Measurements from ENCODE around the gene GRIA4.

- TF ChIP-seq, protein P1, sequence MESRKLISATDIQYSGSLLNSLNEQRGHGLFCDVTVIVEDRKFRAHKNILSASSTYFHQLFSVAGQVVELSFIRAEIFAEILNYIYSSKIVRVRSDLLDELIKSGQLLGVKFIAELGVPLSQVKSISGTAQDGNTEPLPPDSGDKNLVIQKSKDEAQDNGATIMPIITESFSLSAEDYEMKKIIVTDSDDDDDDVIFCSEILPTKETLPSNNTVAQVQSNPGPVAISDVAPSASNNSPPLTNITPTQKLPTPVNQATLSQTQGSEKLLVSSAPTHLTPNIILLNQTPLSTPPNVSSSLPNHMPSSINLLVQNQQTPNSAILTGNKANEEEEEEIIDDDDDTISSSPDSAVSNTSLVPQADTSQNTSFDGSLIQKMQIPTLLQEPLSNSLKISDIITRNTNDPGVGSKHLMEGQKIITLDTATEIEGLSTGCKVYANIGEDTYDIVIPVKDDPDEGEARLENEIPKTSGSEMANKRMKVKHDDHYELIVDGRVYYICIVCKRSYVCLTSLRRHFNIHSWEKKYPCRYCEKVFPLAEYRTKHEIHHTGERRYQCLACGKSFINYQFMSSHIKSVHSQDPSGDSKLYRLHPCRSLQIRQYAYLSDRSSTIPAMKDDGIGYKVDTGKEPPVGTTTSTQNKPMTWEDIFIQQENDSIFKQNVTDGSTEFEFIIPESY (IDR thresholded peaks at IDR 0.05; ENCODE audit: borderline replicate concordance, low read depth) = no peak
- TF ChIP-seq ELF1 (IDR thresholded peaks at IDR 0.05) (no peak), TAF1 (IDR thresholded peaks at IDR 0.05; ENCODE audit: borderline replicate concordance, low read depth, low read length) (no peak), MXI1 (IDR thresholded peaks at IDR 0.05; ENCODE audit: low read depth, low read length) (no peak), POLR2AphosphoS5 (IDR thresholded peaks at IDR 0.05; ENCODE audit: low read depth, low read length) (no peak), MAX (IDR thresholded peaks at IDR 0.05; ENCODE audit: low read depth) (no peak)
- TF ChIP-seq, protein P2, sequence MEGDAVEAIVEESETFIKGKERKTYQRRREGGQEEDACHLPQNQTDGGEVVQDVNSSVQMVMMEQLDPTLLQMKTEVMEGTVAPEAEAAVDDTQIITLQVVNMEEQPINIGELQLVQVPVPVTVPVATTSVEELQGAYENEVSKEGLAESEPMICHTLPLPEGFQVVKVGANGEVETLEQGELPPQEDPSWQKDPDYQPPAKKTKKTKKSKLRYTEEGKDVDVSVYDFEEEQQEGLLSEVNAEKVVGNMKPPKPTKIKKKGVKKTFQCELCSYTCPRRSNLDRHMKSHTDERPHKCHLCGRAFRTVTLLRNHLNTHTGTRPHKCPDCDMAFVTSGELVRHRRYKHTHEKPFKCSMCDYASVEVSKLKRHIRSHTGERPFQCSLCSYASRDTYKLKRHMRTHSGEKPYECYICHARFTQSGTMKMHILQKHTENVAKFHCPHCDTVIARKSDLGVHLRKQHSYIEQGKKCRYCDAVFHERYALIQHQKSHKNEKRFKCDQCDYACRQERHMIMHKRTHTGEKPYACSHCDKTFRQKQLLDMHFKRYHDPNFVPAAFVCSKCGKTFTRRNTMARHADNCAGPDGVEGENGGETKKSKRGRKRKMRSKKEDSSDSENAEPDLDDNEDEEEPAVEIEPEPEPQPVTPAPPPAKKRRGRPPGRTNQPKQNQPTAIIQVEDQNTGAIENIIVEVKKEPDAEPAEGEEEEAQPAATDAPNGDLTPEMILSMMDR (IDR thresholded peaks at IDR 0.05) = no peak
Measured at GRCh38 chr11:105757107-105757506, 147.2 kb downstream of the GRIA4 start.

All from SK-N-SH (cell line).